Measurements from ENCODE around the gene PARPBP. TPM values are rescaled to one million over a fixed set of nuclear protein-coding genes. Genes with fewer than 3 reads are reported as not detected.

The PARPBP gene
- total and polyA plus RNA-seq, 2 of the 8 experiments (the other 6 are each of a cell fraction or from before 2014, with no cell fraction given): 10.9 to 38.1 TPM

DNA sequence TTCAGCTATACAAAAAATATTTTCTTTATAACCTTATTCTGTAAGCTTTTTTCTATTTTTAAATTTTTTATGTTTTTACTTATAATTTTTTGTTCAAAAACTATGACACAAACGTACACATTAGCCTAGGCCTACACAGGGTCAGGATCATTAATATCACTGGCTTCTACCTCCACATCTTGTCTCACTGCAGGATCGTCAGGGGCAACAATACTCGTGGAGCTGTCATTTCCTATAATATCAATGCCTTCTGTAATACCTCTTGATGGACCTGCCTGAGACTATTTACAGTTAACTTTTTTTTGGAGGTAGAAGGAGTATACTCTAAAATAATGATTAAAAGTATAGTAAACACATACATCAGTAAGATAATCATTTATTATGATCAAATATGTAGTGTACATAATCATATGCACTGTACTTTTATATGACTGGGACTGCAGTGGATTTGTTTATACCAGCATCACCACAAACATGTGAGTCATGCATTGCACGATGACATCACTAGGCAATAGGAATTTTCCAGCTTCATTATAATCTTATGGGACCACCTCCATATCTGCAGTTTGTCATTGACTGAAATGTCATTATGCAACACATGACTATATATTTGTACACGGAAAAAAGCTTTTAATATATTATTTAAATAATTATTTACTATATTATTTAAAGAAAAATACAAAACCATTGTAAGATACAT lies 96.2 kb downstream of the PARPBP start:
- DNase-seq (ENCODE audit: low read depth in 1 of 2, low spot score in 2 of 2) (no peak), FAIRE-seq (no peak)
- no peaks in the 10 kb centered on the region; a peak in 1 of 8 replicates for H3K36me3 ChIP-seq (ENCODE audit: control insufficient read depth in 2 of 4, insufficient read depth in 4 of 4, low read length in 3 of 4)
- no peaks in the 10 kb centered on the region for H3K4me1 ChIP-seq (replicated peaks in 1 of 4; ENCODE audit: control insufficient read depth in 3 of 4, insufficient read depth in 4 of 4, low read length in 3 of 4)
- no peak overlapping the region for H2BK12ac ChIP-seq (ENCODE audit: low read depth, low read length)
- no peak overlapping the region for H3K4me2 ChIP-seq (ENCODE audit: insufficient read depth in 1 of 2, low read depth in 2 of 2, low read length in 2 of 2)
- H3K18ac ChIP-seq (ENCODE audit: extremely low read depth, low read length): no peak overlapping the region
- no peak overlapping the region for H3K4ac ChIP-seq (replicated peaks; ENCODE audit: insufficient read length, low read depth, low read length)
- H3K56ac ChIP-seq (replicated peaks; ENCODE audit: insufficient read length, low read depth, low read length): no peak overlapping the region
- ChIA-PET CTCF (ENCODE audit: partially characterized antibody) (no interaction called here), POLR2A (ENCODE audit: partially characterized antibody) (interaction anchor here (1.3 kb wide), 1 partner anchor 17 kb away, joined by 3 read pairs; no protein-coding TSS in a partner anchor)
- H4K5ac ChIP-seq (ENCODE audit: insufficient read length, low read depth, low read length): no peak overlapping the region
- WGBS, 2 experiments (ENCODE audit: extremely low coverage in 1 of 2, insufficient coverage in 1 of 2, insufficient read length in 1 of 2, insufficient replicate concordance in 2 of 2, low coverage in 1 of 2, low lambda C conversion rate in 2 of 2, missing lambda C conversion rate in 1 of 2): 90% methylated on average over 5 of the region's 5 CpGs; no CpG with 5 or more reads in 1 of the 2 experiments
- H3K27ac ChIP-seq (ENCODE audit: low read depth, low read length): no peak overlapping the region
- H3K9ac ChIP-seq (replicated peaks in 1 of 4; ENCODE audit: extremely low read depth in 1 of 4, low read depth in 3 of 4, low read length in 3 of 4): no peak overlapping the region
- H2BK5ac ChIP-seq (ENCODE audit: low read depth, low read length): no peak overlapping the region
- no peak overlapping the region for H2BK120ac ChIP-seq (replicated peaks; ENCODE audit: low read depth, low read length)
- no peak overlapping the region for H2AK5ac ChIP-seq (ENCODE audit: low read depth, low read length)
- no peaks in the 10 kb centered on the region for H4K20me1 ChIP-seq (replicated peaks in 1 of 2; ENCODE audit: control insufficient read depth in 1 of 2, insufficient read depth in 2 of 2, low read length in 2 of 2)
- H3K79me1 ChIP-seq (ENCODE audit: low read depth, low read length): no peaks in the 10 kb centered on the region
- H3K27me3 ChIP-seq (replicated peaks in 1 of 4; ENCODE audit: control insufficient read depth in 3 of 4, extremely low read depth in 1 of 4, insufficient read depth in 3 of 4, low read length in 3 of 4): no peaks in the 10 kb centered on the region
- no peaks in the 10 kb centered on the region for H3K9me3 ChIP-seq (ENCODE audit: insufficient read depth in 2 of 2, low read depth in 1 of 2, low read length in 1 of 2)
- no peak overlapping the region for H2AFZ ChIP-seq (ENCODE audit: low read length)
- H3K79me2 ChIP-seq (ENCODE audit: control insufficient read depth in 1 of 2, insufficient read depth in 2 of 2, low read length in 2 of 2): no peaks in the 10 kb centered on the region
- H3K23me2 ChIP-seq (ENCODE audit: low read depth, low read length): no peaks in the 10 kb centered on the region
- H4K91ac ChIP-seq (replicated peaks; ENCODE audit: insufficient read length, low read length): no peak overlapping the region
- no peak overlapping the region for H3K14ac ChIP-seq (ENCODE audit: insufficient read length)
- no peak overlapping the region for H4K8ac ChIP-seq (ENCODE audit: extremely low read depth, insufficient read depth, low read length)
- no peak overlapping the region for H3K4me3 ChIP-seq (ENCODE audit: extremely low read depth in 1 of 4, insufficient read depth in 2 of 4, low read depth in 3 of 4, low read length in 4 of 4)
- no peak overlapping the region for H2BK20ac ChIP-seq (ENCODE audit: low read length)
- no peak for TF ChIP-seq NRF1 (IDR thresholded peaks at IDR 0.05; ENCODE audit: low read depth, low read length)
- no peak for TF ChIP-seq JUN (IDR thresholded peaks at IDR 0.05; ENCODE audit: low read depth, low read length)
- no peak for TF ChIP-seq HDAC6 (IDR thresholded peaks at IDR 0.05; ENCODE audit: low read depth, low read length)
- TF ChIP-seq CEBPB (IDR thresholded peaks at IDR 0.05; ENCODE audit: low read depth, low read length): no peak
- no peak for TF ChIP-seq TBP (IDR thresholded peaks at IDR 0.05; ENCODE audit: low read depth, low read length)
- H2BK15ac ChIP-seq (ENCODE audit: low read length): no peak overlapping the region
- H3K23ac ChIP-seq (ENCODE audit: insufficient read length): no peak overlapping the region
